ENCODE measurements around the gene DDX43.
"Not testable (repeated sequence)": the region's sequence is repeated elsewhere in the genome, so short reads cannot be mapped to it uniquely, and the experiment has no call there.

Gene DDX43

GRCh38 chr6:73389854-73390253 lies 4.8 kb upstream of the DDX43 start:
- DNase-seq, result no peak

DNA sequence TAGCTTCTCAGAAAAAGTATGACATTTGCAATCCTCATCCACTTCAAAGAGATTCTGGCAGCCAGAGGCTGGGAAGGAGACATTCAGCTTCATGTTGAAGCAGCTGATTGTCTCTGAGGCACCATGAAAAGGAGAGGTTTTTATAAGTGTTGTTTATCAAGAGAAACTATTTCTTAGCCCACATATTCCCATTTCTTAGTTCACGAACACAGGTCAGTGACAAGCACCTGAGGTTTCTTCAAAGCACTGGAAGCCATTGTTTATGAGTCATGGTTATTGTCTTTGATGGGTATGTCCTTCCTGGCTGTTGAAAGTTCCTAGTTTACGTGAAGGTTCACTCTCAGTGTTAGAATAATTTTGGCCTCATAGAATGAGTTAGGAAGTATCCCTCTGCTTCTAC lies 3.0 kb upstream of the DDX43 start:
- DNase-seq, result no peak

- not testable (repeated sequence) for DNase-seq
Observed at GRCh38 chr6:73392188-73392587, 2.4 kb upstream of the DDX43 start.

- DNase-seq, result no peak
Observed at GRCh38 chr6:73393278-73393677, 1.4 kb upstream of the DDX43 start.

DNA sequence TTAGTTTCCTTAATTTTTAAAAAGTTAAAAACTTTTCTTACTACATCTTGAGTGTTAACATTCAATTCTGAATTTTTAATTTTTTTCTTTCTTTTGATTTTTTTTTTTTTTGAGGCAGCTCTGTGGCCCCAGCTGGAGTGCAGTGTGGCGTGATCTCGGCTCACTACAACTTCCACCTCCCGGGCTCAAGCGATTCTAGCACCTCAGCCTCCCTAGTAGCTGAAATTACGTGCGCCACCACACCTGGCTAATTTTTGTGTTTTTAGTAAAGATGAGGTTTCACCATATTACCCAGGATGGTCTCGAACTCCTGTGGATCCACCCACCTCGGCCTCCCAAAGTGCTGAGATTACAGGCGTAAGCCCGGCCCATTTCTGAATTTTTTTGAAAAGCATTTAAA lies 1.2 kb downstream of the DDX43 start:
- DNase-seq, result no peak

GRCh38 chr6:73400656-73401055 lies 6.0 kb downstream of the DDX43 start:
- no peak for DNase-seq

DNA sequence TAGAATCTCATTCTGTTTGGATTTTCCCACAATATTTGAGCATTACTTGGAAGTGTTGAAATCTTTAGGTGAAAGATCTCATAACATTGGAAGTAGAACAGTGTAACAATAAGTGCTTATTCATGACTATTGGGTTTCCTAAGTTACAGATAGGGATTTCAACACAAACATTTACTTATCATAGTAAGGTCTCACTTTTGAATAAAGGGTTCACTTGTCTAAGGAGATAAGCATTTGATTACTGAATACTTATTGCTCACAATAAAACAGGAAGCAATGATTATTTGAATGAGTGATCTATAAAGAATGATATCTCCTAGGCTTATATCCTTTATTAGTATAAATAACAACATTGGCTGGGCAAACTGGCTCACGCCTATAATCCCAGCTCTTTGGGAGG lies 14.8 kb downstream of the DDX43 start:
- no peak for DNase-seq

DNA sequence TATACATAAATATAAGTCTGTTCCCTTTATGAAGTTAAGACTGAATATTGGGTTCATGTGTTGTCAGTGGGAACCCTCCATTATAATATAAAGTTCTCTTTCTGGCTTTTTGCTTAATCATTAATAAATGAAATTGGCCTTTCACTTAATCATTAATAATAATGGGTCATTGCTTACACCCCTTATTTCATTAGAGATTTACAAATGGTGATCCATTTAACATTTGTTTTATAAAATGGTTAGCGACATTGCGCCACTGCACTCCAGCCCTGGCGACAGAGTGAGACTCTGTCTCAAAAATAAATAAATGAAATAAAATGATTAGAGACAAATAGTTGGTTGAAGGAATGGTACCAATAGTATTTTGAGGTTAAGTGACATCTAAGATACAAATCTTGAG lies 18.5 kb downstream of the DDX43 start:
- no peak for DNase-seq

DNA sequence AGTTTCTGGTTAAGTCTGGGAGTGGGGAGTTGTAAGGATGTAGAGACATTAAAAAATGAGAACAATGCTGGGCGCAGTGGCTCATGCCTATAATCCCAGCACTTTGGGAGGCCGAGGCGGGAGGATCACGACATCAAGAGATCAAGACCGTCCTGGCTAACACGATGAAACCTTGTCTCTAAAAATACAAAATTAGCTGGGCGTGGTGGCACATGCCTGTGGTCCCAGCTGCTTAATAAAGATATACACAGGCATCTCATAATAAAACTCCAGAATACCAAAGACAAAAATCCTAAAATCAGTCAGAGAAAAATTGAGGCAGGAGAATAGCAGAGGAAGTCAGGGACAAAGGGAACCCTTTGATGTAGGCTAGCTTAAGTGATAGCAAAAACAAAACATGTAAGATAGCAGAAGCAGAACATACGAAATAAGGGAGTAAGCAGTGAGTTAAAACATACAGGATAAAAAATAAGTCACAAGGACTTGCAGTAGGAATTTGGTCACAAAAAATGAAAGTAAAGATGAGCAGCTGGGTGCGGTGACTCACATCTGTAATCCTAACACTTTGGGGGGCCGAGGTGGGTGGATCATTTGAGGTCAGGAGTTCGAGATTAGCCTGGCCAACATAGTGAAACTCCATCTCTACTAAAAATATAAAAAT lies 23.6 kb downstream of the DDX43 start:
- no peak for DNase-seq

- no peak for DNase-seq
Observed at GRCh38 chr6:73421534-73421933, 26.9 kb downstream of the DDX43 start.

DNA sequence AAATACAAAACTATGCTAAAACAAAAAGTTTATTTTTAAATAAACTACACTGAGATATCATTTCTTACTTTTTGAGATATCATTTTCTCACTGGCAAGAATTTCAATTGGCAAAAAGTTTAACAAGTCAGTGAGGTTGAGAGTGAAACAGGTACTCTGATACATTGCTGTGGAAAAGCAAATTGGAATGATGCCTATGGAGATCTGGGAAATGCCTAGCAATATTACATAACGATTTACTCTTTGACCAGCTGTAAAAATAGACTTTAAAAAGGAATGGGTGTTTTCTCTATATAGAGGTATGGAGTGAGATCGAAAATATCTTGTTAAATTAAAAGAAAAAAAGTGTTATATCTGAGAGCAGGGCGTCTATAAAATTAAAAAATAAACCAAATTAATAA lies 40.6 kb downstream of the DDX43 start:
- DNase-seq, result no peak

- no peak for DNase-seq
Observed at GRCh38 chr6:73443555-73443954, 48.9 kb downstream of the DDX43 start.

GRCh38 chr6:73451223-73452106 lies 56.8 kb downstream of the DDX43 start:
- DNase-seq, result peak; percentile 38

DNA sequence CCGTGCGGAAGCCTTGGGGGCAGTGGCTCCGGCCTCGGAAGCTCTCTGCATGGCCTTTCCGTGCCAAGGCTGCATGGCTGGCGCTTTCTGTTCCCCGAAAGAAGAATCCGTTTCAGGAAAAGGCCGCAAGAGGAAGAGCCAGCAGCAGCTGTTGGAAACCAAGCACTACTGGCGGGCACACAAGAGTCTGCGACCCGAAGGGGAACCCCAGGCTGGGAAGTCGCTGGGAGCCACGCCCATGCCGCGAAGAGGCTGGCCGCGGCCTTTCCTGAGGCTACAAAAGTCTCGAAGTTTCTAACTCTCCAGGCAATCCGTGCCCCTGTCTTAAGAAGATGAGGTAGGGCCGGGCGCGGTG lies 57.5 kb downstream of the DDX43 start, which contains the start of gene CGAS:
TSS of gene CGAS (minus strand) at position 191 of the 355 bp plus-strand sequence. CDS start at position 75, 116 bp downstream.
- DNase-seq, result peak; percentile 79

GRCh38 chr6:73455865-73456629 lies 61.4 kb downstream of the DDX43 start:
- DNase-seq, result no peak

DNA sequence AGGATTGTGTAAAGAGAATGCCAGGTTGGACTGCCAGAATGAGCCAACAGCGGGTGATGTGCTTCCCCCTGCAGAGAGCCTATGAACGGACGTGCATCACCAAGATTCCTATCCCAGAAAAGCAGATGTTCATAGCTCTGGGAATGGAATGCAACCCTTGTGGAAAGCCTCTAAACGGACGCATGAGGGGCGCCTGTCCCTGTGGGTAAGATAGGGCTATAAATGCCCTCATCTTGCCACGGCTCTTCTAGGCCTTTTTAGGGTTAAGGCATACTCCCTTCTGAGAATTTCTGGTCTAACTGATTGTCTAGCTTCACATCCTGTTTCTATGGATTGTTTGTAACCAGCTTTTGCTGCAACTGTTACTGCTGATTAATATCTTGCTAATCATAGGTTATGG lies 64.8 kb downstream of the DDX43 start:
- not testable (repeated sequence) for DNase-seq

DNA sequence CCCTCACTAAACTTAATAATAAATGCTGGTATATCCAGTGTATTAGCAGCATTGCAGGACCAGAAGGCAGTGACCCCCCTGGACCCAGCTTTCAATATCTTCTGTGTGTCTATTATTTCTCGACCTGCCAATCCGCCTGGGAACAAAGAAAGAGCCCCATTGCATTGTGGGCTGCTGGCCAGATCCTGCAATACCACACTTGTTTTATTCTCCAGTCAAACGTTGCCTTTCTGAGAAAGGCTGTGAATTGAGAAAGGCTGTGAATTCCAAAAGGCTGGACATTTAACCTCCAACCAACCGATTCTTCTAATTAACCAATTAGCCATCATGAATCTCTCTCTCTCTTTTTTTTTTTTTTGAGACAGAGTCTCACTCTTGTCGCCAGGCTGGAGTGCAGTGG lies 65.4 kb downstream of the DDX43 start:
- DNase-seq, result no peak

DNA sequence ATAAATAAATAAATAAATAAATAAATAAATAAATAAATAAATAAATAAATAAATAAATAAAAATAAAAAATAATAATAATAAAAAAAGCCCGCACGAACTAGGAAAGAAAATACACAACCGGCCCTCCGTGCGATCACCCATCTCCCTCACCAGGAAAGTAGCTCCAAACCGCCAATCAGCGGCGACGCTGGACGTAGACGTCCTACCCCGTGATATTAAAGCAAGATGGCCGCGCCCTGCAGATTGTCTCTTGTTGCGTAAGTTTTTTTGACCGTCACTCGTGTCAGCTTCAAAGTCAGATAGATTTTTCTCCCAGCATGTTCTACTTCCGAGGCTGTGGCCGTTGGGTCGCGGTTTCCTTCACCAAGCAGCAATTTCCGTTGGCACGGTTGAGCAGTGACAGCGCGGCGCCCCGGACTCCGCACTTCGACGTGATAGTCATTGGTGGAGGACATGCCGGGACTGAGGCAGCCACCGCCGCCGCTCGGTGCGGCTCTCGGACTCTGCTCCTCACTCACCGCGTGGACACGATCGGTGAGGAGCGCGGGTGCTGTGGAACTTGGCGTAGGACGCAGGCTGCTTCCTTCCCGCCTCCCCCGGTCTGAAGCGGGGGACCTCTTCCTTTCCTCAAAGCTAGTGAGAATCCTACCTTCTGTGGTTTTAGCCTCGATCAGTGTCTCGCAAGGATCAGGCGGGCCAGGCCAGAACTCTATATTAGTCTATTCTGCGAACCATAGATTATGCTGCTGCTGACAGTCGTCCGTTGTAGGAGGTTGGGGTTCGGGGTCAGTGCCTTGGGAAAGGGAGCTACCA lies 67.1 kb downstream of the DDX43 start, which contains the start of gene MTO1:
TSS of gene MTO1 (plus strand) at position 201 of the 814 bp plus-strand sequence. CDS start at position 319, 118 bp downstream.
- DNase-seq, result peak; percentile 83

Data from KG1 (cell line).